ENCODE measurements around the gene ANKRD12.

GRCh38 chr18:9103376-9103873 is 33.2 kb upstream of the ANKRD12 start:
- TF ChIP-seq CTCF (IDR thresholded peaks at IDR 0.05), result no peak
- no peak for TF ChIP-seq FOXJ3 (CRISPR knock-in tag; IDR thresholded peaks at IDR 0.05; ENCODE audit: borderline replicate concordance)
- TF ChIP-seq E2F5 (CRISPR knock-in tag; IDR thresholded peaks at IDR 0.05), result no peak
- TF ChIP-seq CREB1 (CRISPR knock-in tag; IDR thresholded peaks at IDR 0.05), result no peak
